GM19043 (cell line): ENCODE measurements around the gene HOXC13.

Experiments used
- ATAC-seq: cut with Tn5 transposase; IDR thresholded peaks from one replicate; pipeline ENCODE4 v1.9.1; 2021; ENCODE audit warnings: low read depth; ENCODE audit not compliant: unreplicated experiment

Gene HOXC13

DNA sequence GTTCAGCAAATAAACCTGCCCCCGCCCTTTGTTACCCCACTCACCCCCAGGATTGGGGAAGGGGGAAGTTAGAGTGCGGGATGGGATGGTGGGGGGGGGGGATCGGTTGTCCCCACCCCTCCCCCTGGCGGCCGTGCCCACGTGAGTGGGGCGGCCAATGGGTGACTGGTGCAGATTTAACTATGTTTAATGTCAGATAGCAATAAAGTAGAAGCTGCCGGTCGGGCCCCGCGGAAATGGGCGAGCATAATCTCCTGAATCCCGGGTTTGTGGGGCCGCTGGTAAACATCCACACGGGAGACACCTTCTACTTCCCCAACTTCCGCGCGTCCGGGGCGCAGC, 16.0 kb downstream of the HOXC13 start, which contains the start of gene HOXC12:
Gene HOXC12 (plus strand): TSS at position 210 of the 342 bp plus-strand sequence. CDS start 27 bp downstream, at position 237.
- ATAC-seq, result no peak

DNA sequence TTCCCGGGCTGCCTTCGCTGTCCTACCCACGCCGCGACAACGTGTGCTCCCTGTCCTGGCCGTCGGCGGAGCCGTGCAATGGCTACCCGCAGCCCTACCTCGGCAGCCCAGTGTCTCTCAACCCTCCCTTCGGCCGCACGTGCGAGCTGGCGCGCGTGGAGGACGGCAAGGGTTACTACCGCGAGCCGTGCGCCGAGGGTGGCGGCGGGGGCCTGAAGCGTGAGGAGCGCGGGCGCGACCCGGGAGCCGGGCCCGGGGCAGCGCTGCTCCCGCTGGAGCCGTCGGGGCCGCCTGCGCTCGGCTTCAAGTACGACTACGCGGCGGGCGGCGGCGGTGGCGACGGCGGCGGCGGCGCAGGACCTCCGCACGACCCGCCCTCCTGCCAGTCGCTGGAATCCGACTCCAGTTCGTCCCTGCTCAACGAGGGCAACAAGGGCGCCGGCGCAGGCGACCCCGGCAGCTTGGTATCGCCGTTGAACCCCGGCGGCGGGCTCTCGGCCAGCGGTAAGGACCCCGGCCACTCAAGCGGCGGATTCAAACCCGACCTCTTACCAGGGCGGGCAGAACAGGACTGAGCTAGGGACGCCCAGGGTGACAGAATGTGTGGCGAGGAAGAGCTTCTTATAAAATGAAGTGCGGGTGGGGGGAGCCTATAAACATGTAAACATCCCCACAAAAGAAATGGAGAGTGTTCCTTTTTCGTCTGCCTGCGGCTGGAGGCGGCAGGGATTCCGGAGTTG, 16.6 kb downstream of the HOXC13 start:
- no peak for ATAC-seq

DNA sequence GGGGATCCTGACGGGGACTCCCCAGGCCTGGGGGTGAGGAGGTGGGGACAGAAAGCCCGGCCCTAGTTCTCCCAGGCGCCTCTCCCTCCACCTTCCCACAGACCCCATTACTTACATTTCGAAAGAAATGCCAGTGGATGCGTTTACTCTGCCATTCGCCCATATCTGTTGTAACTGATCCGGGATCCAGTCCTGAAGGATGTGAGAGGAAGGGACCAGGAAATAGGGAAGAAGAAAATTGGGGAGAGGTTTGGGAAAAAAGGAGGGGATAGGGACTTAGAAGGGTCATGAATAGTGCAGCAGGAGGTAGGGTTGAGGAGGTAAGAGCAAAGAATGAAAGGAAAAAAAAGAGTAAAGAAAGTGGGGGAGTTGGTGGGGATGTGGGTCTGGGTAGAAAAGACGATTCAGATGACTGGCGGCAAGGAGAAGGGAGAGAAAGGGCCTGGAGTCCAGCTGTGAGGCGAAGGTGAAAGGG, 17.2 kb downstream of the HOXC13 start:
- no peak for ATAC-seq

DNA sequence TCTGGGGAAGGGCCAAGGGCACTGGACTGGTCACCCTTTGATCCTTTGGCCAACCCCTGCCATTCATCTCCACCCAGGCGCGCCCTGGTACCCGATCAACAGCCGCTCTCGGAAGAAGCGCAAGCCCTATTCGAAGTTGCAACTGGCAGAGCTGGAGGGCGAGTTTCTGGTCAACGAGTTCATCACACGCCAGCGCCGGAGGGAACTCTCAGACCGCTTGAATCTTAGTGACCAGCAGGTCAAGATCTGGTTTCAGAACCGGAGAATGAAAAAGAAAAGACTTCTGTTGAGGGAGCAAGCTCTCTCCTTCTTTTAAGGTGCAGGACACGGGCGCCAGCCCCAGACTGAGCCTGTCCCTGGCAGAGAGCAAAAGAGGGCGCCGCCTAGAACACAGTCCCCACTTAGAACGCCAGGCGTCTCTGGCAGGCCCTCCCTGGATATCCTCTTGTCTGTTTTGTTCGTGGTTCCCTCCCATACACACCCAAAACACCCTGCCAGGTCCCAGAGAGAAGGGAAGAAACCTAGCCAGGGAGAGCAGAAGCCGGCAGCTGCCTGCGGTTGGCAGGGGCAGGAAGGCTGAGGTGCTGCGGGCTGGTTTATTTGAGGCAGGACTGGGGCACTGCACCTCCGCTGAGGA, 17.7 kb downstream of the HOXC13 start:
- ATAC-seq, result no peak

DNA sequence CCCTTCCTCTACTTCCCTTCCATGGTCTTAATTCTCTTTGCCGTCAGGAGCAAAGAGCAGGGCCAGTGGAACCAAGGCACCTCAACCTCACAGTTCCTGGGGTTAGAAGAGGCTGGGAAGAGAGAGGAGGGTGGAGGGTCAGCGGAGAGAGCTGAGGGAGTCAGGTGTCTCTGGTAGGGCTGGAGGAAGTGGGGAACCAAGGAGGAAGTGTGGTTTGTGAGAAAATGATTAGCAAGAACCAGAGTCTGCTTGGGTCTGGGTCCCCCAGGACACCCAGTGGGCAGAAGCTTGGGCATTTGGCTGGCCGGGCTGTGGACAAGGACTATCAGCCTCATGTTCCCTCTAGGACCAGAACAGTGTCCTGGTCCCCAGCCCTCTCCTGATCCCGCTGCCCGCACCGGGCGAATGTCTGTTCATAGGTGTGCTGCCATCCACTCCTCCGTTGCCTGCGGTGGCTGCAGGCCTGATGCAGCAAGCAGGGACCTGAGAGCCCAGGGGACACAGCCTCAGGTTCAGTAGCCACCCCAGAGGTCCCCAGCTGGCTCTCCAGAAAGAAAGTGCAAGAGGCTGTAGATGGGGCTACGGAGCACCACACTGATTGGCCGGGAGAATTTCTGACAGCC, 18.4 kb downstream of the HOXC13 start:
- no peak for ATAC-seq

DNA sequence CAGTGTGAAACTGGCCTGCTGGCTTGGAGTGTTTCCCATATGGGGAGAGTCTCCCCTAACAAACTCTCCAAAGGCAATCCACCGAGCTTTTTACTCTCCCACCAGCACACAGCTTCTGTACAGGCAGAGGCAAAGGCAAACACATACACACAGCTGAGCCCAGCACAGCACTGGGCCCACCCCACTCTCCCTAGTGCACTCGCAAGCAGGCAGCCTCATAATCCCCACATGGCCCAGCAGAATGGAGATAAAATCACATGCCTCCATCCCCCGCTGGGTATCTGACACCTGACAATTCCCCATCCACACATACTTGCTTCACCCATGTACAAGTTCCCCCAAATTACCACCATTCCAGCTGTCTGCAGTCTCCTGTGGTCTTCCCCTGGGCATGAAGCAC, 19.5 kb downstream of the HOXC13 start:
- no peak for ATAC-seq

DNA sequence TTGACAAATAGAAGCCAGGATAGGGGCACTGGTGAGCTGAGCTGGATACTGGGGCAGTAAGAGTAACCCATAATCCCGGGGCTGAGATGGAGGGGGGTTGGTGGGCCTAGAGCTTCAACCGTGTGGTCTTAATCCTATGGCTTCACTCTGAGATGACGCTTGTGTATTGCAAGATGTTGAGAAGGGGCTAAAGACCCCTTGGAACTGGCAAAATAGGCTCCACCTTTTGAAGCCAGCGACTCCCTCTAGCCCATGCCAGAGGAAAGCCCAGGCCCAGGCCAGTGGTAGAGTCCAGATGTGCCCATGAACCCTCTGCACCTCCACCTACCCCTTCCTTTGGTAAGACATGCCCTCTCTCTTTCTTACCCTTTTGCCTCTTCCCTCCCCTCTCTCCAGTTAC, 20.7 kb downstream of the HOXC13 start:
- no peak for ATAC-seq

DNA sequence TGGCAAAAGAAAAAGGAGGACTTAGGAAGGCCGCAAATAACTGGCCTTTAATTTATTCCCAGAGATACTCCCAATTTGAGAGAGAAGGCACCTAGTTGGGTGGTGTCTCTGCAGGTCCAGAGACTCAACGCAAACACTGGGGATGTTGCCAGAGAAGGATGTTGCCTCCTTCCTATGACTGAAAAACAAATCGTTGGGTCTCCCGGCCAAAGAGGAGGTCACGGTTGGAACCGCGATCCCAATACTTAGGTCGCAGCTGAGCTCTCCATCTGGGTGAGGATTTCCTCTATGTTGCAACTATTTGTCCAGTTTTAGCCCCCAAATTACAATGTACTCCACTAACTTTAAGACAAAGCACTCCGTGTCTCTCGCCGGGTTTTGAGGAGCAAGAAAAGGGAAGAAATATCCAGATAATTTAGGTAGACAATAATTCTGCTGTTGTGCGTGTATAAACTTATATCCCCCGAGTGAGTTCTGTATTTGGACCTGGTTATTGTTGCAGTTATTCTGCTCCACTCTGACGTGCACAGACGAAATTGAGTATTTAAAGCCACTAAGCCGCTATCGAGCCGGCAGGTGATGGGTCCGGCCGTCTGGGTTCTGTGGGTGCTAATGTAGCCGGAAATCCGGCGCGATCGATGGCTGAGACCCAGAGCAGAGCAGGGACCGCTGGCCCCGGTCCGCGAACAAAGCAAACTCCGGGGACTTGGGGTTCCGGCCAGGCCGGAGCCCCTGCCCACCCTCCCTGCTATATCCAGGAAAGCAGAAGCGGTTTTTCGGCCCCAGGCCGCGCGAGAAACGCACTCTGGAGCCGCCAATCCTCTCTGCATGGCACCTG, 21.8 kb downstream of the HOXC13 start:
- no peak for ATAC-seq

DNA sequence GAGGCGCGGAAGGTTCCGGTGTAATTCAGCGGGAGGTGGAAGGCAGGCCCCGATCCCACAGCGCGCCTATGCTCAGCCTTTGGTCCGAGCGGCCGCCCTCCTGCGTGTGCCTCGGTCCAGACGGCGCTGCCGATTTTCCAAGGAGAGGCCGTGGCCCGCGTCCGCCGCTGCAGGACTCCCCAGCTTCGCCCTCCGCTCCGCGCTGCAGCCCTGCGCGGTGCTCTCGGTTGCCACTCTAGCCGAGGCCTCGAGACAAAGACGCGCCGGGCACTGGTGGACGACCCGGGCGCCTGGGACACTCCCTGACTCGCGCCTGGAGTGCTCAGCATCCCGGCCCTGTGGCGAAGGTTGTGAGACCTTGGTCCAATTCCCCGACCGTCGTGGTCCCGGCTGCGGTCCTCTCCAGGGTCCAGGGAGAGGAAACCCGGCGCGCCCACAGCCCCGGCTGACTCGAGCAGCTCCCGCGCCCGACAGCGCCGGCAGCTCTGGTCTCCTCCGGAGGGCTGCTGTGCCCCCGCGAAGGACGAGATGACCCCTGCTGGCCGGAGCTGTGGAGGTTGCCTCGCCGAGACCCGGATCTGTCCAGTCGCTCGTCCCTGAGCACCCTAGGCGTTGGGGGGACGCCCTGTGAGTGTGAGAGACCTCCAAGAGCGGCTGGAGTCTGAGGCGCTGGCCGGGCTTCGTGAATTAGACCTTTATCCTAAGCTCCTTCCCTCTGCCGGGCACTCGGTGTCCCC, 22.6 kb downstream of the HOXC13 start:
- no peak for ATAC-seq

DNA sequence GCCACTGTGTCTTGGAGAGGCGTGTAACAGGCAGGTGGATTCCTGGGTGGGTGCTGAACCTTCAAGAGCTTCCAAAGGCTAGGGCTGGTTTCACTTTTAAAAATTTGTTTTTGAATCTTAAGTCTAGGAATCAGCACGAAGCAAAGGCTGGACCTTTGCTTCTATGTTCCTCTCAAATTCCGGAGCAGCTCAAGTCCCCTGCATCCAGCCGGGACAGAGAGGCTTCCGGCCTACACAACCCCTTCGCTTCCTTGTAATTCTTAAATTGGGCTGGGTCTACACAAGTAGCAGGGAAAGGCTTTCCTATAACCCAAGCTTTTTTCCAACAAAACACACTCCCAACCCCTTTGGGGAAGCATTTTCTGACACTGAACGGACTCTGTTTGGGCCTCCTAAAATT, 24.4 kb downstream of the HOXC13 start:
- ATAC-seq, result no peak

DNA sequence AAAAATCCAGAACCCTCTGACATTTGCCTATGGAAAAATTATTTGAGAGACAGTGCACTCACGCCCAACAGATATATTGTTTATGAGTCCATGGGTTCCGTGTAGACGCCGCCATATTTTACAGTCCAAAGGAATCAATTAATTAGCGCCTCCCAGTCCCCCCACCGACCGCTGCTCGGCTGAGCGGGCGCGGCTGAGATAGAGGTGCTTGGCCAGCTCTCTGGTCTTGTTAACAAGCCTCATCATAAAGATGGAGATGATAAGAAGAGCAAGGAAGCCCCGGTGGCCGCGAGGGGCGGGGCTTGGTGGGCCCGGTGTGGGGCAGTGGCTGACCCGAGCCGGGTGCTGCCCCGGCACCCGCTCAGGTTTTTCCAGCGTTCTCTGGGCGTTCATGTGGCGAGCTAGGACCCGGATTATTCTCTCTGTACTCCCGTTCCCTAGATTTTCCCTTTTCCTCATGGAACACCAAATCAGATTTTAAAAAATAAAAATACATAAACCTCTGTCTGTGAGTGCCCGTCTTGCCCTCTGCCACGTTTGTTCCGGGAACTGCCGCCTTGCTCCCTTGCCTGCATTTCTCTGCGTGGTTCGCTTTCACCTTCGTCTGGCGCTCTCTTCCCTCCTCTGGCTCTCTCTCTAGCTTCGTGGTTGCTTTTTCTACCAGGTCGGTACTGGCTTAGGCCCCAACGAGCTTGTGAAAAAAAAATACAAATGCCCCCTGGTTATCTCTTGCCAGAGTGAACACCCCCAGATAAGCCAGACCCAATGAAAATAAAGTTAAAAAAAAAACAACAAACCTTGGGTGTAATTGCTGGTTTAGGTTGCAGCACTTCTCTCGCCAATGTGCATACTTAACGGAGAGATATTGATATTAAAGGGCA, 25.0 kb downstream of the HOXC13 start:
- ATAC-seq, result no peak

DNA sequence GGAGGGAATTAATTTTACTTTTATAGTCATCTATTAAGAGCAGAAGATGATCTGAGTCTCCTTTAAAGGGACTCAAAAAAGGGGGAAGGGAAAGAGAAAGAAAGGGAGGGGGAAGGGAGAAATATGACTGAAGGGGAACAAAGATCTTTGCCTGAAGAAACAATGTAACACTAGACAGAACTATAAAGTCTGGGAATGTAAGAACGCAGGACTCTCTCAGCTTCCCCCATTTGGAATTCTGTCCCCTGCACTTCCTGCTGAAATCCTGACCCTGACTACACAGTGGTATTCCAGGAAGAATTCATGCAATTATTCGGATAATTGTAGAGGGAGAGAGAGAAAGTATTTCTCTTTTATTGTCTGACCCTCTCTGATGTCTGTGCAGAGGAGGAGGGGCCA, 25.7 kb downstream of the HOXC13 start:
- no peak for ATAC-seq

DNA sequence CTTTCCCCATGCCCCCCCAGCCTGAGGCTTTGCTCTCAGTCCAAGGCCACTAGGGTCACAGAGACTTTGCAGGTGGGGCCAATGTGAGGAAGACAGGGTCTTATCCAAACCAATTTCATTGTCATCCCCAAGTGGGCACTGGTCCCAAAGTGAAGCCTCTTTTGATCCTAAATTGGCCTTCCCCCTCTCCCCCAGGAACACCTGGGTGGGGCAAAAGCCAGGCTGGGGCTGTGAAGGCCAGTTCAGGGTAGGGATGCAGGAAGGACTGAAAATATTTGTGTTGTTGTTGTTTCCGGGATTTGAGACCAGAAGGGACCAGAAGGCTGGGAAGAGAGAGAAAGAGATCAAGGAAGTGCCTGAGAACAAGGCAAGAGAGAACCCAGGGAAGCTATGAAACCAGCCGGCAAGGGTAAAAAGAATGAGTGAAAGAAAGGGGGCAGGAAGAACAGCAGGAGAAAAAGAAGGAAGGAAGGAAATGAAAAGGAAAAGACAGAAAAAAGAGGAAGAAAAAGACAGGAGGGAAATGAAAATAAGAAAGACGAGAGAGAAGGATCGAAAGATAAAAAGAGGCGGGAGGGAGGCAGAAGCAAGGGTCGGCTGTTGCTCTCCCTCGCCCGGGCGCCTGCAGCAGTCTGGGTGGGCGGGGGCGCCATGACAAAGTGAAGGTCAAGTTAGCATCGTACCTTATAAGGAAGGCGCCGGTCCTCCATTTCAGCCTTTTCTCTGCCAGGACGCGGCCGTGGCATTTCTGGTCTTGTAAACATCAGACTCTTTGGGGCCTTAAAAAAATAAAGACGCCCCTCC, 26.9 kb downstream of the HOXC13 start:
- no peak for ATAC-seq

DNA sequence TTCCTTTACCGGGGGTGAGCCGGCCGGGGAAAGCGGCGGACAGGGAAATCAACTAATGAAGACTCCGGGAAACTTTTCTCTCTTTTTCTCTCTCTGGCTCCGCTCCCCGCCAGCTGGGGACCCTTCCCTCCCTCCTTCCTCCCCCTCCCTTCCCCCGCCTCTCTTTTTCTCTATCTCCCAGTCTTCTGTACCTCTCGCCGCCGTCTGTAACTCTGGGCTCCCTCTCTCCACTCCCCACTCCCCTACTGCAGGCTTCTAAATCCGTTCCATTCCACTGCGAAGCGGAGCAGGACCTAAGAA, 27.4 kb downstream of the HOXC13 start:
- ATAC-seq, result no peak

DNA sequence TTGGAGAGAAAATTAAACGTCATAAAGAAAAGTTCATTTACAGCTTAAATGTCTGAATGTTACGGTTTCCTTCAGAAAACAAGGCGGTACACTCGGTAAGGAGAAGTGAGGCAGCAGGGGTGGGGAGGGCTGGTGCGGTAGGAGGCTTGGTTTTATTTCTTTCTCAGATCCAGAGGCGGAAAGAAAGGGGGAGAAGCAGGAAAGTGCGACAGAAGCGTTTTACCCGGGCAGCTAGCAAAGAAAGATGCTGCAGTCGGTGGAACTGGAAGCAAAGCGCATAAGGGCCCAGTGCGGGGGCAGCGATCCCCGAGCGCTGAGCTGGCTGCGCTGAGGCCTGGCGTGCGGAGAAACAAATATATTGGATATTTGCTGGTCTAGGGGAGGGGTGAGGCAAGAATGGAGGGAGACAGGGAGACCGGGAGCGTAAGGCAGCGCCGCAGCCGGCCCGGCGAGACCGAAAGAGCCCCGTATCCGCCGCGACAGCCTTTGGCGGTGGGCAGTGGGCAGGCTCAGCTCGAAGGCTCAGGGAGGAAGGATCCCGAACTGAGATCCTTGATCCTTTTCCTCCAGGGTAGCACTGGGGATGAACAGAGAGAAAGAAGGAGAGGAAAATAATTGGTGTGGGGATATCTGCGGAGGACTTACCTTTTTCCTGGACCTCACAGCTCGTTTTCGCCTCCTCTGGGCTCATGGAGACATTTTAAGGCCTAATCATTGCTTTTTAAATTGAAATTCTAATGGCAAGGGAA, 27.9 kb downstream of the HOXC13 start:
- ATAC-seq, result no peak

DNA sequence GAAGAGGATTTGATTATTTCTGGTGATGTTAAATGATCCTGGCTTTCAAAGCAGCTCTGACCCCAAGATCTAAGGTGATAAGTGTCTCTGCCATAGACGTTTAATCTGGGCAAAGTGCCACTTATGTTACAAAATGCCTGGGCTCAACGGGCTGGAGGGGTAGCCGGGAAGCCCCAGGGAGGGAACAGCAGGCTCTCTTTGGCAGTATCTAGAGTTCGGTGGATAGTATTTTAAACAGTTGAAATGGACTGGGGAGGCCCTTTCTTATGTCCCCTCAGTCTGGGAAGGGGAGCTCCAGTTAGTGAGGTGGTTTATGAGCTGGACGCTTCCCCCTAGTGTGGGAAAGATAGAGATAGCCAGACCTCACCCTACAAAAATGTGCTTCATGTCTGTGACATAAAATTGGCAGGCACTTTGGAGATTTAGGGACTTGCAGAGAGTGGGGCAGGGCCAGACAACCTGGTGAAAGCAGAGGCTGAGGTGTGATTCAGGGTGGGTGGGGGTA, 28.8 kb downstream of the HOXC13 start:
- no peak for ATAC-seq

DNA sequence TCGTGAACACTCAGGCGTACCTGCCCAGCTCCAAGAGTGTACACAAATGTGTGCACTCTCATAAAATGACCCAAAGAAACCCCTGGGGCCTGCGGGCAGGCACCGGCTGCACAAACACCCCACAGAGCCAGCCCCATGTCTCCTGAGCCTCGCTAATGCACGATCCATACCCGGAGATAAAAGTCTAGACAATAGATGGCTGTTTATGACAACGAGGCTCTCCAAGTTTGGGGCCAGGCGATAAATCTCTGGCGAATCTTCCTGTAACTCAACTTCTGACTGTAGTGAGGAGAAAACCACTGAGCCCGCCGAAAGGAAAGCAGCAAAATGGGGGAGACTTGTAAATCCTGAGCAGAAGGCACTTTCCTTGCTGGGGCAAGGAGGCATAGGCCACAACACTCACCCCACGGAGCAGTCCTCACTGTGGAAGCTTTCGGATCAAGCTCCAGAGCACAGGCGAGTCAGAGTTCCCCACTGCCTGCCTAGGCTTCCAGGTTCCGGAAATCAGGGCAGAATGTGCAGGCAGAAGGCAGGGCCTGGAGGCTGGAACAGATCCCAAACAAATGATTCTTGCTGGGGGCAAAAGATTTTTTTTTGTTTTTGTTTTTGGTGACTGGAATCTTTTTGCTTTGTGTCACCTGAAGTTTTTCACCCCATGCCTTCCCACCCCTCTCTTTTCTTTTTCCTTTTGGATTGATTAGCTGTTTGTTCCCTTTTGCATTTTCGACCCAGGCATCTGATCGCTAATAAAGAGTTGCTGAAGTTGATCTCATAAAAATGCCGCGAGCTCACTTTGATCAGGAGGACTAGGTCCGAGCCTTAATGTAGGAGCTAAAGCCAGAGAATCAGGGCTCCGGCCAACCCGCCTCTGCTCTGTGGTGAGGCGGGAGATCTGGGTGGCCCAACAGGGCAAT, 29.8 kb downstream of the HOXC13 start:
- ATAC-seq, result no peak
